GM23338 (cell line): ENCODE data around the gene TESK2.
"Not testable (repeated sequence)": the region's sequence is repeated elsewhere in the genome, so short reads cannot be mapped to it uniquely, and the experiment has no call there.

Experiments
- CREB1 ChIP-seq: fragments of 250-450 bp; sonication (Bioruptor Pico); IDR thresholded peaks from 2 replicates; pipeline ENCODE4 v1.5.0; 2020; ENCODE audit warnings: low read depth, mild to moderate bottlenecking, moderate library complexity
- CTCF ChIP-seq, 2 experiments: fragments of 200-600 bp in 1 of 2; sonication (generic) in 1 of 2; conservative IDR thresholded peaks; 2 replicates each; pipeline versions ENCODE4 v1.5.1 to v1.6.1; 2016 to 2017; ENCODE audit warnings: antibody characterized with exemption in 2 of 2, low read depth in 2 of 2, mild to moderate bottlenecking in 2 of 2, moderate library complexity in 1 of 2
- ETS1 ChIP-seq: IDR thresholded peaks from 2 replicates; pipeline ENCODE4 v1.6.1; 2016; ENCODE audit warnings: antibody characterized with exemption
- EZH2 ChIP-seq: fragments of 200-600 bp; sonication (generic); IDR thresholded peaks from one replicate; pipeline ENCODE4 v1.8.0; 2017; ENCODE audit warnings: antibody characterized with exemption, mild to moderate bottlenecking, low read depth; ENCODE audit not compliant: unreplicated experiment
- EZH2phosphoT487 ChIP-seq: fragments of 200-600 bp; sonication (generic); IDR thresholded peaks from one replicate; pipeline ENCODE4 v1.8.1; 2018; ENCODE audit warnings: antibody characterized with exemption; ENCODE audit not compliant: unreplicated experiment
- JUNB ChIP-seq: IDR thresholded peaks from one replicate; pipeline ENCODE4 v1.6.1; 2016; ENCODE audit warnings: antibody characterized with exemption; ENCODE audit not compliant: unreplicated experiment
- POLR2AphosphoS5 ChIP-seq: IDR thresholded peaks from 2 replicates; pipeline ENCODE4 v1.6.1; 2016; ENCODE audit warnings: antibody characterized with exemption, low read depth
- REST ChIP-seq: IDR thresholded peaks from one replicate; pipeline ENCODE4 v1.6.1; 2018; ENCODE audit warnings: antibody characterized with exemption; ENCODE audit not compliant: unreplicated experiment
- ZNF331 ChIP-seq: fragments of 250-450 bp; sonication (Bioruptor Pico); IDR thresholded peaks from 2 replicates; pipeline ENCODE4 v1.5.0; 2020; ENCODE audit warnings: low read depth, mild to moderate bottlenecking, moderate library complexity
- ZNF462 ChIP-seq: fragments of 250-450 bp; sonication (Bioruptor Pico); IDR thresholded peaks from 2 replicates; pipeline ENCODE4 v1.5.0; 2020; ENCODE audit warnings: mild to moderate bottlenecking, moderate library complexity

GRCh38 chr1:45523975-45524374, 33.0 kb upstream of the TESK2 start:
- TF ChIP-seq EZH2; POLR2AphosphoS5; CTCF (conservative IDR thresholded peaks at IDR 0.05; ENCODE audit: low read depth in 2 of 2); ZNF331 (CRISPR knock-in tag); EZH2phosphoT487; REST; CREB1; ETS1; ZNF462 (CRISPR knock-in tag); JUNB: not testable (repeated sequence)
